Loucy (cell line): Measurements from ENCODE around the gene UCP3.

Source experiments
- H2AFZ ChIP-seq: fragments of 200-600 bp; sonication (generic); 2 replicates; pipeline ENCODE4 v1.6.0; 2016; ENCODE audit warnings: antibody characterized with exemption, mild to moderate bottlenecking, low read length, moderate library complexity
- H3F3A ChIP-seq: fragments of 200-600 bp; 2 replicates; pipeline ENCODE4 v1.6.0; 2016; ENCODE audit warnings: antibody characterized with exemption, low read depth, mild to moderate bottlenecking
- H3K27me3 ChIP-seq: fragments of 200-600 bp; sonication (generic); 2 replicates; pipeline ENCODE4 v1.6.1; 2014; ENCODE audit warnings: low read length, mild to moderate bottlenecking; ENCODE audit not compliant: insufficient read depth, poor library complexity, severe bottlenecking
- H3K36me3 ChIP-seq: fragments of 200-600 bp; sonication (generic); 2 replicates; pipeline ENCODE4 v1.6.1; 2016; ENCODE audit warnings: low read length; ENCODE audit not compliant: insufficient read depth
- H3K4me1 ChIP-seq: fragments of 200-600 bp; sonication (generic); 2 replicates; pipeline ENCODE4 v1.5.1; 2014; ENCODE audit warnings: low read length, mild to moderate bottlenecking; ENCODE audit not compliant: insufficient read depth, poor library complexity, severe bottlenecking
- H3K4me2 ChIP-seq: fragments of 200-600 bp; sonication (generic); 2 replicates; pipeline ENCODE4 v1.6.0; 2014; ENCODE audit warnings: antibody characterized with exemption, low read length, low read depth, mild to moderate bottlenecking; ENCODE audit not compliant: poor library complexity, severe bottlenecking
- H3K4me3 ChIP-seq: fragments of 200-600 bp; sonication (generic); 2 replicates; pipeline ENCODE4 v1.5.1; 2014; ENCODE audit warnings: low read length, mild to moderate bottlenecking, mixed read lengths; ENCODE audit not compliant: poor library complexity, severe bottlenecking
- H3K79me2 ChIP-seq: fragments of 200-600 bp; sonication (generic); 2 replicates; pipeline ENCODE4 v1.6.1; 2014; ENCODE audit warnings: low read length; ENCODE audit not compliant: insufficient read depth
- H3K9ac ChIP-seq: fragments of 200-600 bp; sonication (generic); 2 replicates; pipeline ENCODE4 v1.6.0; 2014; ENCODE audit warnings: mild to moderate bottlenecking, low read depth, low read length, moderate library complexity; ENCODE audit not compliant: poor library complexity, severe bottlenecking
- H3K9me2 ChIP-seq: fragments of 200-600 bp; sonication (generic); replicated peaks from 2 replicates; pipeline ENCODE4 v1.6.1; 2016; ENCODE audit warnings: low read depth, low read length, mixed read lengths
- H3K9me3 ChIP-seq: fragments of 200-600 bp; sonication (generic); 2 replicates; pipeline ENCODE4 v1.6.1; 2014; ENCODE audit warnings: mild to moderate bottlenecking, antibody characterized with exemption, low read length, low read depth; ENCODE audit not compliant: insufficient read depth
- H4K20me1 ChIP-seq: fragments of 200-600 bp; sonication (generic); 2 replicates; pipeline ENCODE4 v1.6.0; 2014; ENCODE audit warnings: antibody characterized with exemption, low read length, mild to moderate bottlenecking; ENCODE audit not compliant: insufficient read depth, poor library complexity, severe bottlenecking
- EZH2phosphoT487 ChIP-seq: fragments of 200-600 bp; IDR thresholded peaks from 2 replicates; pipeline ENCODE4 v1.6.1; 2018; ENCODE audit warnings: antibody characterized with exemption, mild to moderate bottlenecking, moderate library complexity, borderline replicate concordance
- TF ChIP-seq, protein P1 (sequence below): fragments of 200-600 bp; sonication (generic); conservative IDR thresholded peaks from 2 replicates; pipeline ENCODE4 v1.5.1; 2014; ENCODE audit warnings: mild to moderate bottlenecking, antibody characterized with exemption, low read length

Gene UCP3

DNA sequence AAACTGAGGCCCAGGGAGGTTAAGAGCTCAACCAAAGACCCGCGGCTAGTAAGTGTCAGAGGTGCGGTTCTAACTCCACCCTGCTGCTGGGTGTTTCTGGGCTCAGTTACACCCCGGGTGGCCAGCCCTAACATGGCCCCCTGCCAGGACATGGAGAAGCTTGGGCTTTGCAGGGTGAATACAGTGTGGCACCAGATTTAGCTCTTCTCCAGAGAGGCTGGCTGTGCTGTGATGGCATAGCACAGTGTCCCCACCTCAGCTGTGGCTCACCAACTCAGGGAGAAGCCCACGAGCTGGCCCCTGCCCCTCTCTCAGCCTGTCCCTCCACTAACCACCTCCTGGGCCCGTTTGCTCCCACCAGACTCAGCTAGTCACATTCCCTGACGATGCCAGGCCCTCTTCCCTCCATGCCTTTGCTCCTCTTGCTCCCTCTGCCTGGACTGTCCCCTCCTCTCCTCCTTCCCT is 7.0 kb downstream of the UCP3 start:
- no peaks in the 10 kb centered on the region for H3K79me2 ChIP-seq

DNA sequence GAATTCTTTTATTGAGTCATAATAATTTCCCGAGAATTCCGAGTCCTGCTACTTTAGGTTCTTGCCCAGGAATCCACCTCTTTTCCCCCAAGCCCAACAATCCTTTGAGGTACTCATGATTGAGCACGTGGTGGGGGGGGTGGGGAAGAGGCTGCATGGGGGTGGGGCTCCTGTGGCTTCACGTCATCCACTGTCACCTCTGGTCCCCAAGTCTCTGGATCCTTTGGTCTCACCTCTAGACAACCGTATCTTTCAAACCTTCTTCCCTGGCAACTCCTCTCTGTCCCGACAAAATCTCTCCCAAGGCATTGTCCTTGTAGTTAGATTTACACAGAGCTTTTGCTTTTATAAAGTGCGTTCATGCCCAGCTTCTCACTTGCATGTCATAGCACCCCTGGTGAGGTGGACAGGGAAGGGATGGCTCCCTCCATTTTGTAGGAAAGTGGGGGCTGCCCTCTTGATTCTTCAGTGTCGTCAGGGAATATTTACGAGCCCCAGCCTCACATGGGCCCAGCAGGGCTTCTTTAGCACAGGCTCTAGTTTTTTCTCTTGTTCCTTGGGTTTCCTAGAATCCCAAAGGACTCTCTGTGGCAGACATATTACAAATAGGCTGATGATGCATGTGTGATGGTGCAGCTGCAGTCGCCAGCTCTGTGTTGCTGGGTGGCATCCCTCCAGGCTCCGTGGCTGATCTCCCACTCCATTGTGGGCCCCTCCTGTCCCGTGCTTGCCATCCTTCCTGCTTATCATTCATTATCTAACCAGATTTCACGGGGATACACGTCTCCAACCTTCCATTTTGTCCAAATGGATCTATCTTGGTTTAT is 8.4 kb downstream of the UCP3 start:
- H3K27me3 ChIP-seq: no peaks in the 10 kb centered on the region
- H3K36me3 ChIP-seq: no peaks in the 10 kb centered on the region
- peaks cover 22% of the 10 kb centered on the region for H3K4me1 ChIP-seq
- no peaks in the 10 kb centered on the region for H3K9me3 ChIP-seq
- no peaks in the 10 kb centered on the region for H3K9me2 ChIP-seq
- no peak overlapping the region for H3K4me2 ChIP-seq
- no peak overlapping the region for H3K4me3 ChIP-seq
- TF ChIP-seq EZH2phosphoT487: no peak
- no peak overlapping the region for H2AFZ ChIP-seq
- H3K9ac ChIP-seq: no peak overlapping the region
- no peaks in the 10 kb centered on the region for H3F3A ChIP-seq
- no peaks in the 10 kb centered on the region for H4K20me1 ChIP-seq
- H3K79me2 ChIP-seq: no peaks in the 10 kb centered on the region

More for the DNA sequence above, 7.0 kb downstream of the UCP3 start:
- Histone ChIP-seq H3K4me3 (no peak overlapping the region), H3K9ac (no peak overlapping the region), H3F3A (no peaks in the 10 kb centered on the region), H3K36me3 (no peaks in the 10 kb centered on the region), H2AFZ (no peak overlapping the region), H3K4me1 (peaks cover 18% of the 10 kb centered on the region), H3K4me2 (no peak overlapping the region), H3K9me2 (no peaks in the 10 kb centered on the region), H3K9me3 (no peaks in the 10 kb centered on the region), H3K27me3 (no peaks in the 10 kb centered on the region), H4K20me1 (no peaks in the 10 kb centered on the region)
- TF ChIP-seq, protein P1, sequence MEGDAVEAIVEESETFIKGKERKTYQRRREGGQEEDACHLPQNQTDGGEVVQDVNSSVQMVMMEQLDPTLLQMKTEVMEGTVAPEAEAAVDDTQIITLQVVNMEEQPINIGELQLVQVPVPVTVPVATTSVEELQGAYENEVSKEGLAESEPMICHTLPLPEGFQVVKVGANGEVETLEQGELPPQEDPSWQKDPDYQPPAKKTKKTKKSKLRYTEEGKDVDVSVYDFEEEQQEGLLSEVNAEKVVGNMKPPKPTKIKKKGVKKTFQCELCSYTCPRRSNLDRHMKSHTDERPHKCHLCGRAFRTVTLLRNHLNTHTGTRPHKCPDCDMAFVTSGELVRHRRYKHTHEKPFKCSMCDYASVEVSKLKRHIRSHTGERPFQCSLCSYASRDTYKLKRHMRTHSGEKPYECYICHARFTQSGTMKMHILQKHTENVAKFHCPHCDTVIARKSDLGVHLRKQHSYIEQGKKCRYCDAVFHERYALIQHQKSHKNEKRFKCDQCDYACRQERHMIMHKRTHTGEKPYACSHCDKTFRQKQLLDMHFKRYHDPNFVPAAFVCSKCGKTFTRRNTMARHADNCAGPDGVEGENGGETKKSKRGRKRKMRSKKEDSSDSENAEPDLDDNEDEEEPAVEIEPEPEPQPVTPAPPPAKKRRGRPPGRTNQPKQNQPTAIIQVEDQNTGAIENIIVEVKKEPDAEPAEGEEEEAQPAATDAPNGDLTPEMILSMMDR: no peak
- TF ChIP-seq EZH2phosphoT487: no peak

DNA sequence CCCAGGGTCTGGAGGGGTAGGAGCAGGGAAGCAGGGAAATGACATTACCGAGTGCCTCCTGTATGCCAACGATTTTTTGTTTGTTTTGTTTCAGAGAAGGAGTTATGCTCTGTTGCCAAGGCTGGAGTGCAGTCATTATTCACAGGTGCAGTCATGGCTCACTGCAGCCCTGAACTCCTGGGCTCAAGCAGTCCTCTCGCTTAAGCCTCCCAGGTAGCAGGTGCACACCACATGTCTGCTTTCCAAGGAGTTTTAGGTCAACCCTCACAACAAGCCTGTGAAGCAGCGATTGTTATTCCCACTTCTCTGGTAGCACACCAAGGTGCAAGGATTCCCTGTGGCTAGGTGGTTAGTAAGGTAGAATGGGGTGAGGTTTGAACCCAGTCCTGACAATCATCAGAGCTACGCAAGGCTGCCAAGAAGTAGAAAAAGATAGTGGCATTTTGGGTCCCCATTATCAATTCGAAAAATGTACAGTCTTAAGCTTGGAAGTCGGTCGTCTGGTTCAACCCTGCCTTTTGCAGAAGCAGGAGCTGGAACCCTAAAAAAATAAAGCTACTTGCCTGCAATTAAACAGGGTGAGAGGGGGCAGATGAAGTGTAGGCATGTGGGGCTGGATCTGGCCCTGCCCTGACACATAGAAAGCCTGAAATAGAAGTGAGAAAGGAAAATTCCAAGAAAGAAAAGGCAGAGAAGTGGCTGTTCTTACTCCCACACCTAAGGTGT is 9.1 kb downstream of the UCP3 start:
- Histone ChIP-seq H3K79me2 (no peaks in the 10 kb centered on the region), H3K4me1 (peaks cover 22% of the 10 kb centered on the region), H3K4me2 (no peak overlapping the region), H3K4me3 (no peak overlapping the region), H2AFZ (no peak overlapping the region), H3F3A (no peaks in the 10 kb centered on the region), H3K27me3 (no peaks in the 10 kb centered on the region), H3K9me3 (no peaks in the 10 kb centered on the region), H4K20me1 (no peaks in the 10 kb centered on the region), H3K9me2 (no peaks in the 10 kb centered on the region), H3K36me3 (no peaks in the 10 kb centered on the region), H3K9ac (no peak overlapping the region)
- TF ChIP-seq EZH2phosphoT487: no peak

DNA sequence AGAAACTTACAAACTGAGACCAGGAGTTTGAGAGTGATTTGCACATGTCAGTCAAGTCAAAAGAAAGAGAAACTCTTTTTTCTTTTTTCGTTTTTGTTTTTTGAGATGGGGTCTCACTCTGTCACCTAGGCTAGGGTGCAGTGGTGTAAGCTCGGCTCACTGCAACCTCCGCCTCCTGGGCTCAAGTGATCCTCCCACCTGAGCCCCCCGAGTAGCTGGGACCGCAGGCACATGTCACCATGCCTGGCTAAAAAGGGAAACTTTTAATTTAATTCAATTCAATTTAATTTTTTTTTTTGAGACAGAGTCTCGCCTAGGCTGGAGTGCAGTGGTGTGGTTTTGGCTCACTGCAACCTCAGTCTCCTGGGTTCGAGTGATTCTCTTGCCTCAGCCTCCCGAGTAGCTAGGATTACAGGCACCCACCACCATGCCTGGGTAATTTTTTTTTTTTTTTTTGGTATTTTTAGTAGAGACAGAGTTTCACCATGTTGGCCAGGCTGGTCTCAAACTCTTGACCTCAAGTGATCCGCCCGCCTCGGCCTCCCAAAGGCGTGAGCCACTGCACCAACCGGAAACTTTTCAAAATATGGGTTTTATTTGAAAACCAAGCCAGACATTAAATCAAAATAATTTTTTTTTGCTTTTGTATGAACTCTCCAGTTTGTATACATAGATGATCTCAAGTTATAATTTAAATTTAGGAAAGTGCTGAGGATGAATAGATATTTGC is 9.9 kb downstream of the UCP3 start:
- Histone ChIP-seq H3K9me2 (no peaks in the 10 kb centered on the region), H3K4me2 (no peak overlapping the region), H3K36me3 (no peaks in the 10 kb centered on the region), H3K27me3 (no peaks in the 10 kb centered on the region), H3K4me3 (no peak overlapping the region), H3K9ac (no peak overlapping the region), H4K20me1 (no peaks in the 10 kb centered on the region), H3F3A (no peaks in the 10 kb centered on the region), H2AFZ (no peak overlapping the region), H3K9me3 (no peaks in the 10 kb centered on the region), H3K79me2 (no peaks in the 10 kb centered on the region), H3K4me1 (peaks cover 26% of the 10 kb centered on the region)
- no peak for TF ChIP-seq EZH2phosphoT487
- TF ChIP-seq, protein P1: no peak
